Measurements from ENCODE around the gene STARD3.

STARD3 gene

GRCh38 chr17:39626171-39627046 is 10.5 kb upstream of the STARD3 start, which contains the start of gene PPP1R1B:
Gene PPP1R1B (plus strand): TSS chr17:39626952. CDS start chr17:39627393, 441 bp downstream.
- DNase-seq (ENCODE audit: insufficient read length, low spot score) (no peak), FAIRE-seq (no peak)
- TF ChIP-seq TAF1 (IDR thresholded peaks at IDR 0.05; ENCODE audit: low read depth, low read length) (no peak), PAX5 (IDR thresholded peaks at IDR 0.05; ENCODE audit: insufficient read depth, low read length, severe bottlenecking) (no peak), SPI1 (IDR thresholded peaks at IDR 0.05; ENCODE audit: low read depth, low read length) (no peak), POLR2A (IDR thresholded peaks at IDR 0.05; ENCODE audit: low read depth, low read length) (no peak), POU2F2 (IDR thresholded peaks at IDR 0.05; ENCODE audit: low read depth, low read length) (no peak), POLR2AphosphoS5 (IDR thresholded peaks at IDR 0.05; ENCODE audit: low read depth, low read length) (no peak)

GRCh38 chr17:39627047-39627711 is 9.8 kb upstream of the STARD3 start:
- FAIRE-seq (no peak), DNase-seq (ENCODE audit: insufficient read length, low spot score) (no peak)
- TF ChIP-seq PAX5 (IDR thresholded peaks at IDR 0.05; ENCODE audit: insufficient read depth, low read length, severe bottlenecking) (no peak), POU2F2 (IDR thresholded peaks at IDR 0.05; ENCODE audit: low read depth, low read length) (no peak), TAF1 (IDR thresholded peaks at IDR 0.05; ENCODE audit: low read depth, low read length) (no peak), SPI1 (IDR thresholded peaks at IDR 0.05; ENCODE audit: low read depth, low read length) (no peak), POLR2AphosphoS5 (IDR thresholded peaks at IDR 0.05; ENCODE audit: low read depth, low read length) (no peak), POLR2A (IDR thresholded peaks at IDR 0.05; ENCODE audit: low read depth, low read length) (no peak)

GRCh38 chr17:39627712-39628516 is 9.0 kb upstream of the STARD3 start:
- FAIRE-seq (no peak), DNase-seq (ENCODE audit: insufficient read length, low spot score) (no peak)
- TF ChIP-seq POU2F2 (IDR thresholded peaks at IDR 0.05; ENCODE audit: low read depth, low read length) (no peak), POLR2A (IDR thresholded peaks at IDR 0.05; ENCODE audit: low read depth, low read length) (no peak), PAX5 (IDR thresholded peaks at IDR 0.05; ENCODE audit: insufficient read depth, low read length, severe bottlenecking) (no peak), POLR2AphosphoS5 (IDR thresholded peaks at IDR 0.05; ENCODE audit: low read depth, low read length) (no peak), SPI1 (IDR thresholded peaks at IDR 0.05; ENCODE audit: low read depth, low read length) (no peak), TAF1 (IDR thresholded peaks at IDR 0.05; ENCODE audit: low read depth, low read length) (no peak)

DNA sequence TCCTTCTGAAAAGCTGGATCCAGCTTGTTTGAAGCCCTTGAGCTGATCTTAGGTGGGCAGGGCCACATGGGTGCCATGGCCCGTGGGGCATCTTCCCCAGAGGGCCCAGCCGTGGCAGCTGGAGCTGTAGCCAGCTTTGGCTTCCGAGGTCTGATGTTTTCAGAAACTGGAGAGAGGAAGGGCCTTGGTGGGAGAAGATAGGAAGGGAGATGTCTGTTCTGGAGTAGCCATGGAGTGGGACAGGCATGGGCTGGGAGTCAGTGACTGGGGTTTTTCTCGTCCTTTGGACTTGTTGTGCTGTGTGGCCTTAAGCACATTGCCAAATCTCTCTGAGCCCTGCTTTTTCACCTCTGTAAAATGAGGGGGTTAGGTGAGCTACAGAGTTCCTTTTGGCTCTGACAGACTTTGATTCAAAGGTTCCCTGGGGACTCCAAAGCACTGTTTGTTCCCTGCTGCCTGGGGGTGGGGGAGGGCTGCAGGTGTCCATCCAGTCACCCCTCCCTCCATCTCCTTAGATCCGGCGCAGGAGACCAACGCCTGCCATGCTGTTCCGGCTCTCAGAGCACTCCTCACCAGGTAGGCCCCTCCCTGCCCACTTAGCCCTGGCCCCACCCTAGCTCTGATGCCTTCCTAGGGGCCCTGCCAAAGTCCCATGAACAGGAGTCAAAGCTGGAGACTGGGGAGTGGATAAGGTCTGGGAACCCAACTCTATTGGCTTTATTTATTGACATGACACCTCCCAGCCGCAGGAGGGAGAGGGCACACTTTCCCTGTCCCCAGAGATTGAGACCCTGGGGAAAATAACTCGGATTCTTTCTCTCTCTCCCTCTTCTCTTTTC is 8.1 kb upstream of the STARD3 start:
- no peak for DNase-seq (ENCODE audit: insufficient read length, low spot score)
- no peak for TF ChIP-seq POU2F2 (IDR thresholded peaks at IDR 0.05; ENCODE audit: low read depth, low read length)
- TF ChIP-seq PAX5 (IDR thresholded peaks at IDR 0.05; ENCODE audit: insufficient read depth, low read length, severe bottlenecking) = no peak
- no peak for TF ChIP-seq TAF1 (IDR thresholded peaks at IDR 0.05; ENCODE audit: low read depth, low read length)
- TF ChIP-seq POLR2AphosphoS5 (IDR thresholded peaks at IDR 0.05; ENCODE audit: low read depth, low read length) = no peak
- no peak for TF ChIP-seq SPI1 (IDR thresholded peaks at IDR 0.05; ENCODE audit: low read depth, low read length)
- TF ChIP-seq POLR2A (IDR thresholded peaks at IDR 0.05; ENCODE audit: low read depth, low read length) = no peak
- no peak for FAIRE-seq

- FAIRE-seq = no peak
- TF ChIP-seq SPI1 (IDR thresholded peaks at IDR 0.05; ENCODE audit: low read depth, low read length) (no peak), POLR2A (IDR thresholded peaks at IDR 0.05; ENCODE audit: low read depth, low read length) (no peak), POU2F2 (IDR thresholded peaks at IDR 0.05; ENCODE audit: low read depth, low read length) (no peak), TAF1 (IDR thresholded peaks at IDR 0.05; ENCODE audit: low read depth, low read length) (no peak), PAX5 (IDR thresholded peaks at IDR 0.05; ENCODE audit: insufficient read depth, low read length, severe bottlenecking) (no peak), POLR2AphosphoS5 (IDR thresholded peaks at IDR 0.05; ENCODE audit: low read depth, low read length) (no peak)
- DNase-seq (ENCODE audit: insufficient read length, low spot score) = no peak
Observed at GRCh38 chr17:39629494-39629880, 7.5 kb upstream of the STARD3 start.

- DNase-seq (ENCODE audit: insufficient read length, low spot score) = no peak
Observed at GRCh38 chr17:39629898-39630297, 7.0 kb upstream of the STARD3 start.

DNA sequence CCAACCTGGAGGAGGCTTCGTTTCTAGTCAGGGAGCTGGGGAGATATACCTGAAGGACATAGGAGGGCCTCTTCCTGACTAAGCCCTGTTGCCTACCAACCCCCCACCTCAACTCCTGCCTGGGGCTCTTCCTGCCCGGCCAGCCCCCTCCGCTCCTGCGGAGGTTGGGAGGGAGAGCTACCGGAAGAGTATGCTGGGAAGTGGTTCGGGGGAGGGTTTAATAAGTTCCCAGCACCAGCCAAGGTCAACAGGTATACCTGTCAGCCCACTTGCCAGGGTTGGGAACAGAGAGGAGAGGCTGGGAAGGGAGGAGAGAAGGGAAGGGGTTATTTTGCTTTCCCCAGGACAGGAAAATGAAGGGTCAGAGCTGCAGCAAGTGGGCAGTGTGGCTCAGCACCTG is 5.5 kb upstream of the STARD3 start:
- FAIRE-seq (no peak), DNase-seq (ENCODE audit: insufficient read length, low spot score) (no peak)
- TF ChIP-seq POU2F2 (IDR thresholded peaks at IDR 0.05; ENCODE audit: low read depth, low read length) = no peak
- no peak for TF ChIP-seq POLR2AphosphoS5 (IDR thresholded peaks at IDR 0.05; ENCODE audit: low read depth, low read length)
- TF ChIP-seq SPI1 (IDR thresholded peaks at IDR 0.05; ENCODE audit: low read depth, low read length) = no peak
- TF ChIP-seq POLR2A (IDR thresholded peaks at IDR 0.05; ENCODE audit: low read depth, low read length) = no peak
- no peak for TF ChIP-seq PAX5 (IDR thresholded peaks at IDR 0.05; ENCODE audit: insufficient read depth, low read length, severe bottlenecking)
- no peak for TF ChIP-seq TAF1 (IDR thresholded peaks at IDR 0.05; ENCODE audit: low read depth, low read length)

More at GRCh38 chr17:39629898-39630297, 7.0 kb upstream of the STARD3 start:
- no peak for FAIRE-seq
- no peak for TF ChIP-seq POU2F2 (IDR thresholded peaks at IDR 0.05; ENCODE audit: low read depth, low read length)
- TF ChIP-seq POLR2AphosphoS5 (IDR thresholded peaks at IDR 0.05; ENCODE audit: low read depth, low read length) = no peak
- no peak for TF ChIP-seq SPI1 (IDR thresholded peaks at IDR 0.05; ENCODE audit: low read depth, low read length)
- TF ChIP-seq PAX5 (IDR thresholded peaks at IDR 0.05; ENCODE audit: insufficient read depth, low read length, severe bottlenecking) = no peak
- no peak for TF ChIP-seq POLR2A (IDR thresholded peaks at IDR 0.05; ENCODE audit: low read depth, low read length)
- TF ChIP-seq TAF1 (IDR thresholded peaks at IDR 0.05; ENCODE audit: low read depth, low read length) = no peak
